Stimulated activated CD4-positive, alpha-beta T cell treated with anti-CD3 and anti-CD28 coated beads, Interleukin-12 subunit alpha, Interleukin-12 subunit beta, amount 100 ng/mL, for 48 hours (primary cell): ENCODE results near the gene INO80E.
"Not testable (repeated sequence)": the region's sequence is repeated elsewhere in the genome, so short reads cannot be mapped to it uniquely, and the experiment has no call there.

Experiments
- DNase-seq, 3 donors: peaks; one replicate each; pipeline ENCODE4 v3.0.0-alpha.2; 2020; ENCODE audit warnings: low read depth in 2 of 3, low spot score in 1 of 3

The INO80E gene

GRCh38 chr16:30009085-30009862 is 13.2 kb downstream of the INO80E start:
- no peak for DNase-seq

GRCh38 chr16:30009990-30010843 is 14.2 kb downstream of the INO80E start:
- DNase-seq = no peak

- DNase-seq = peak in 1 of 3 donors; percentile 37
Measured at GRCh38 chr16:30010844-30011713, 15.0 kb downstream of the INO80E start, which contains the start of gene DOC2A. Gene DOC2A, minus strand, starts transcription at chr16:30011027. Its CDS starts 805 bp downstream, at chr16:30010222.

GRCh38 chr16:30011714-30012504 is 15.9 kb downstream of the INO80E start:
- no peak for DNase-seq

GRCh38 chr16:30012598-30012997 is 16.6 kb downstream of the INO80E start:
- not testable (repeated sequence) for DNase-seq

- DNase-seq = not testable (repeated sequence)
Measured at GRCh38 chr16:30015450-30015849, 19.4 kb downstream of the INO80E start.

- no peak for DNase-seq
Measured at GRCh38 chr16:30016555-30017276, 20.7 kb downstream of the INO80E start.

- DNase-seq = no peak
Measured at GRCh38 chr16:30017277-30017656, 21.2 kb downstream of the INO80E start.

GRCh38 chr16:30017937-30018336 is 21.9 kb downstream of the INO80E start:
- DNase-seq = not testable (repeated sequence)

GRCh38 chr16:30018731-30019158 is 22.7 kb downstream of the INO80E start:
- DNase-seq = no peak

- DNase-seq = no peak
Measured at GRCh38 chr16:30022887-30023286, 26.8 kb downstream of the INO80E start, which contains the start of gene C16orf92. Gene C16orf92, plus strand, starts transcription at chr16:30023198. Its CDS starts 143 bp downstream, at chr16:30023341.

- no peak for DNase-seq
Measured at GRCh38 chr16:30023586-30023985, 27.5 kb downstream of the INO80E start.

- no peak for DNase-seq
Measured at GRCh38 chr16:30024451-30024850, 28.4 kb downstream of the INO80E start.

GRCh38 chr16:30025156-30025555 is 29.1 kb downstream of the INO80E start:
- no peak for DNase-seq

- DNase-seq = no peak
Measured at GRCh38 chr16:30025574-30025973, 29.5 kb downstream of the INO80E start.

GRCh38 chr16:30026449-30026848 is 30.4 kb downstream of the INO80E start:
- no peak for DNase-seq

- DNase-seq = no peak
Measured at GRCh38 chr16:30027588-30028437, 31.8 kb downstream of the INO80E start.

- DNase-seq = no peak
Measured at GRCh38 chr16:30028438-30029076, 32.5 kb downstream of the INO80E start.
